ENCODE data around the gene STUM.

DNA sequence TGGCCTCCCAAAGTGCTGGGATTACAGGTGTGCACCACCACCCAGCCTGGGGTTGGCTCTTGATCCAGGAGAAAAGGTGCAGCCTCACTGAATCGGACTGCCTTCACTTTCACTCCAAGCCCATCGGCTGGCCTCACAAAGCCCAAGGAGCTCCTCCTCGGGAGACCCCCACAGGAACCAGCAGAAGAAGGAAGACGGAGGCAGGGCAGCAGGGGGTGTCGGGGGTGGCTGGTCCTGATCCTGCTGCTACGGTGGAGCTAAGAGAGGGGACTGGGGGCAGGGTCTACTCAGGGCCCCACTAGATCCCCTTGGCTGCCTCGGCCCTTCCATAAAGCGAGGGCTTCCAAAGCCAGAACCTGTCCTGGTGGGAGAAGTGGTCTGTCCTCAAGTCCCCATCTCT, 93.9 kb downstream of the STUM start:
- TF ChIP-seq, protein P1, sequence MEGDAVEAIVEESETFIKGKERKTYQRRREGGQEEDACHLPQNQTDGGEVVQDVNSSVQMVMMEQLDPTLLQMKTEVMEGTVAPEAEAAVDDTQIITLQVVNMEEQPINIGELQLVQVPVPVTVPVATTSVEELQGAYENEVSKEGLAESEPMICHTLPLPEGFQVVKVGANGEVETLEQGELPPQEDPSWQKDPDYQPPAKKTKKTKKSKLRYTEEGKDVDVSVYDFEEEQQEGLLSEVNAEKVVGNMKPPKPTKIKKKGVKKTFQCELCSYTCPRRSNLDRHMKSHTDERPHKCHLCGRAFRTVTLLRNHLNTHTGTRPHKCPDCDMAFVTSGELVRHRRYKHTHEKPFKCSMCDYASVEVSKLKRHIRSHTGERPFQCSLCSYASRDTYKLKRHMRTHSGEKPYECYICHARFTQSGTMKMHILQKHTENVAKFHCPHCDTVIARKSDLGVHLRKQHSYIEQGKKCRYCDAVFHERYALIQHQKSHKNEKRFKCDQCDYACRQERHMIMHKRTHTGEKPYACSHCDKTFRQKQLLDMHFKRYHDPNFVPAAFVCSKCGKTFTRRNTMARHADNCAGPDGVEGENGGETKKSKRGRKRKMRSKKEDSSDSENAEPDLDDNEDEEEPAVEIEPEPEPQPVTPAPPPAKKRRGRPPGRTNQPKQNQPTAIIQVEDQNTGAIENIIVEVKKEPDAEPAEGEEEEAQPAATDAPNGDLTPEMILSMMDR (IDR thresholded peaks at IDR 0.05), result no peak
- TF ChIP-seq POLR2AphosphoS5 (IDR thresholded peaks at IDR 0.05; ENCODE audit: low read depth, low read length), result no peak
- TF ChIP-seq, protein P2, sequence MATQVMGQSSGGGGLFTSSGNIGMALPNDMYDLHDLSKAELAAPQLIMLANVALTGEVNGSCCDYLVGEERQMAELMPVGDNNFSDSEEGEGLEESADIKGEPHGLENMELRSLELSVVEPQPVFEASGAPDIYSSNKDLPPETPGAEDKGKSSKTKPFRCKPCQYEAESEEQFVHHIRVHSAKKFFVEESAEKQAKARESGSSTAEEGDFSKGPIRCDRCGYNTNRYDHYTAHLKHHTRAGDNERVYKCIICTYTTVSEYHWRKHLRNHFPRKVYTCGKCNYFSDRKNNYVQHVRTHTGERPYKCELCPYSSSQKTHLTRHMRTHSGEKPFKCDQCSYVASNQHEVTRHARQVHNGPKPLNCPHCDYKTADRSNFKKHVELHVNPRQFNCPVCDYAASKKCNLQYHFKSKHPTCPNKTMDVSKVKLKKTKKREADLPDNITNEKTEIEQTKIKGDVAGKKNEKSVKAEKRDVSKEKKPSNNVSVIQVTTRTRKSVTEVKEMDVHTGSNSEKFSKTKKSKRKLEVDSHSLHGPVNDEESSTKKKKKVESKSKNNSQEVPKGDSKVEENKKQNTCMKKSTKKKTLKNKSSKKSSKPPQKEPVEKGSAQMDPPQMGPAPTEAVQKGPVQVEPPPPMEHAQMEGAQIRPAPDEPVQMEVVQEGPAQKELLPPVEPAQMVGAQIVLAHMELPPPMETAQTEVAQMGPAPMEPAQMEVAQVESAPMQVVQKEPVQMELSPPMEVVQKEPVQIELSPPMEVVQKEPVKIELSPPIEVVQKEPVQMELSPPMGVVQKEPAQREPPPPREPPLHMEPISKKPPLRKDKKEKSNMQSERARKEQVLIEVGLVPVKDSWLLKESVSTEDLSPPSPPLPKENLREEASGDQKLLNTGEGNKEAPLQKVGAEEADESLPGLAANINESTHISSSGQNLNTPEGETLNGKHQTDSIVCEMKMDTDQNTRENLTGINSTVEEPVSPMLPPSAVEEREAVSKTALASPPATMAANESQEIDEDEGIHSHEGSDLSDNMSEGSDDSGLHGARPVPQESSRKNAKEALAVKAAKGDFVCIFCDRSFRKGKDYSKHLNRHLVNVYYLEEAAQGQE (IDR thresholded peaks at IDR 0.05; ENCODE audit: insufficient read depth in 1 of 2, low read depth in 2 of 2, low read length in 1 of 2), result no peak

All from Panc1 (cell line).